HCT116 (cell line): ENCODE measurements around the gene PPP4R3A. TPM values are rescaled to one million over a fixed set of nuclear protein-coding genes. Genes with fewer than 3 reads are reported as not detected.

Experiments
- ATAC-seq: fragments of 200-7000 bp; cut with Tn5 transposase; 2 replicates; pipeline ENCODE4 v1.9.1; 2020; ENCODE audit warnings: mild to moderate bottlenecking, moderate library complexity
- BruUV-seq: library from RNA; stranded (reverse); fragments of 400-500 nt; replicated peaks from 2 replicates; lab custom pipeline; 2021; lab: Mats Ljungman, UMichigan
- CTCF ChIA-PET: fragments of 300-600 bp; sonication (Branson Sonifier 250); formaldehyde crosslinking; loops from one replicate; lab custom pipeline; 2021; ENCODE audit warnings: antibody characterized with exemption; lab: Charles Lee
- POLR2A ChIA-PET: fragments of 300-600, 350-600 bp; sonication (Branson Sonifier 250); formaldehyde crosslinking; loops from one replicate; lab custom pipeline; 2021; ENCODE audit warnings: antibody characterized with exemption; lab: Charles Lee
- RAD21 ChIA-PET, 2 experiments: fragments of 300-600 bp; sonication (Branson Sonifier 250); formaldehyde crosslinking; loops; one replicate each; lab custom pipeline; 2023; ENCODE audit warnings: low total read pairs in 2 of 2; ENCODE audit not compliant: uncharacterized antibody in 2 of 2, unreplicated experiment in 2 of 2, low non-redundant PET in 1 of 2; lab: Charles Lee
- DNase-seq: peaks from one replicate; pipeline ENCODE4 v3.0.0-alpha.2; 2010; ENCODE audit warnings: low read depth, low spot score
- H2AFZ ChIP-seq: fragments of 200-600 bp; shearing (Covaris generic), sonication (generic); 2 replicates; pipeline ENCODE4 v1.6.1; 2017; ENCODE audit warnings: low read depth, mixed run types, mixed read lengths, antibody characterized with exemption, low read length; ENCODE audit not compliant: poor library complexity, severe bottlenecking
- H3K27ac ChIP-seq: 2 replicates; pipeline ENCODE4 v1.5.1; 2012; ENCODE audit warnings: low read depth, low read length
- H3K27me3 ChIP-seq: fragments of 200-600 bp; sonication (generic); 2 replicates; pipeline ENCODE4 v1.6.1; 2016; ENCODE audit warnings: mixed run types, low read length, mixed read lengths; ENCODE audit not compliant: insufficient read depth
- H3K36me3 ChIP-seq, 2 experiments: fragments of 200-500 bp in 1 of 2; fragments of 200-600 bp in 1 of 2; sonication (Bioruptor generic) in 1 of 2; sonication (generic) in 1 of 2; 2 replicates each; pipeline versions ENCODE4 v1.5.1 to v1.6.1; 2014 to 2016; ENCODE audit warnings: low read length in 2 of 2, inconsistent platforms in 1 of 2, mixed read lengths in 1 of 2, mixed run types in 1 of 2; ENCODE audit not compliant: insufficient read depth in 2 of 2, control insufficient read depth in 1 of 2
- H3K4me1 ChIP-seq, 2 experiments: fragments of 200-600 bp in 1 of 2; sonication (generic) in 1 of 2; 2 replicates each; pipeline versions ENCODE4 v1.5.1 to v1.6.1; 2012 to 2017; ENCODE audit warnings: low read length in 2 of 2, inconsistent platforms in 1 of 2, mild to moderate bottlenecking in 1 of 2, mixed read lengths in 1 of 2, mixed run types in 1 of 2, moderate library complexity in 1 of 2; ENCODE audit not compliant: insufficient read depth in 2 of 2, control insufficient read depth in 1 of 2
- H3K4me2 ChIP-seq: fragments of 200-600 bp; sonication (generic); 2 replicates; pipeline ENCODE4 v1.6.1; 2017; ENCODE audit warnings: mixed run types, low read length, mixed read lengths
- H3K4me3 ChIP-seq, 2 experiments: fragments of 200-600 bp in 1 of 2; sonication (generic) in 1 of 2; replicated peaks in 1 of 2; 2 replicates each; pipeline ENCODE4 v1.5.1; 2011 to 2016; ENCODE audit warnings: low read length in 2 of 2, control low read depth in 1 of 2, low read depth in 1 of 2, mild to moderate bottlenecking in 1 of 2, mixed read lengths in 1 of 2, mixed run types in 1 of 2
- H3K79me2 ChIP-seq: fragments of 200-600 bp; sonication (generic); 2 replicates; pipeline ENCODE4 v1.6.1; 2017; ENCODE audit warnings: mild to moderate bottlenecking, mixed run types, low read length, moderate library complexity, mixed read lengths; ENCODE audit not compliant: insufficient read depth
- H3K9ac ChIP-seq: fragments of 200-600 bp; sonication (generic); 2 replicates; pipeline ENCODE4 v1.6.1; 2016; ENCODE audit warnings: low read length, mixed read lengths
- H3K9me2 ChIP-seq: fragments of 200-600 bp; sonication (generic), shearing (Covaris generic); 2 replicates; pipeline ENCODE4 v1.6.1; 2017; ENCODE audit warnings: mixed run types, mild to moderate bottlenecking, moderate library complexity; ENCODE audit not compliant: insufficient read depth
- H3K9me3 ChIP-seq, 2 experiments: fragments of 200-500 bp in 1 of 2; fragments of 200-600 bp in 1 of 2; sonication (Bioruptor generic) in 1 of 2; sonication (generic) in 1 of 2; 2 replicates each; pipeline ENCODE4 v1.6.1; 2014 to 2017; ENCODE audit warnings: low read length in 2 of 2, mixed read lengths in 2 of 2, inconsistent platforms in 1 of 2, low read depth in 1 of 2, mild to moderate bottlenecking in 1 of 2, mixed run types in 1 of 2, moderate library complexity in 1 of 2; ENCODE audit not compliant: control insufficient read depth in 1 of 2, insufficient read depth in 1 of 2
- H4K20me1 ChIP-seq: fragments of 200-600 bp; sonication (generic), shearing (Covaris generic); 2 replicates; pipeline ENCODE4 v1.6.1; 2017; ENCODE audit warnings: mixed run types, mild to moderate bottlenecking, moderate library complexity; ENCODE audit not compliant: insufficient read depth
- POLR2AphosphoS5 ChIP-seq: IDR thresholded peaks from 2 replicates; pipeline ENCODE4 v1.6.1; 2011; ENCODE audit warnings: mild to moderate bottlenecking, low read depth, low read length, moderate library complexity
- ZNF274 ChIP-seq: fragments of 200-500 bp; sonication (Bioruptor generic); IDR thresholded peaks from 2 replicates; pipeline ENCODE4 v1.6.1; 2014; ENCODE audit warnings: mild to moderate bottlenecking, low read depth, low read length, inconsistent platforms
- intact Hi-C: fragments of 100-400 bp; cut with micrococcal nuclease; formaldehyde crosslinking; loops from 2 replicates; pipeline ENCODE4 v1.10.0; 2022
- total RNA-seq: library from RNA; stranded (reverse); gene quantifications from one replicate; pipeline ENCODE4 v1.2.1, GENCODE V29; 2021; ENCODE audit not compliant: unreplicated experiment
- TF ChIP-seq, protein P1 (sequence below), 3 experiments: fragments of 200-600 bp in 1 of 3; sonication (generic) in 1 of 3; IDR thresholded peaks in 2 of 3; conservative IDR thresholded peaks in 1 of 3; 2 replicates each; pipeline ENCODE4 v1.5.1; 2012 to 2017; ENCODE audit warnings: low read depth in 2 of 3, low read length in 2 of 3, antibody characterized with exemption in 1 of 3, borderline replicate concordance in 1 of 3, control low read depth in 1 of 3, mild to moderate bottlenecking in 1 of 3, mixed read lengths in 1 of 3, mixed run types in 1 of 3, moderate library complexity in 1 of 3; ENCODE audit not compliant: insufficient read depth in 1 of 3
- TF ChIP-seq, protein P2 (sequence below): IDR thresholded peaks from 2 replicates; pipeline ENCODE4 v1.6.1; 2012; ENCODE audit warnings: low read depth

PPP4R3A gene
- total RNA-seq, 1 experiment from 2014 or later: 67.7 TPM

DNA sequence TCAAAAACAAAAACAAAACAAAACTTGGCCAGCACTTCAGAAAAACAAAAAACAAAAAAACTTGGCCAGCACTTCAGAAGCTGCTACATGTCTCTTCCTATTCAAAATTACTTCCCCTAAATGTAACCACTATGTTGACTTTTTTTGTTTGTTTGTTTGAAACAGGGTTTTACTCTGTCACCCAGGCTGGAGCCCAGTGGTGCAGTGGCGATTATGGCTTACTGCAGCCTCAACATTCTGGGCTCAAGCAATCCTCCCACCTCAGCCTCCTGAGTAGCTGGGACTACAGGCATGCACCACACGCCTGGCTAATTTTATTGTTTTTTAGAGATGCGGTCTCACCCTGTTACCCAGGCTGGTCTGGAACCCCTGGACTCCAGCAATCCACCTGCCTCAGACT lies 38.0 kb upstream of the PPP4R3A start:
- H2AFZ ChIP-seq: no peak overlapping the region
- no peak for TF ChIP-seq ZNF274
- TF ChIP-seq, protein P1, sequence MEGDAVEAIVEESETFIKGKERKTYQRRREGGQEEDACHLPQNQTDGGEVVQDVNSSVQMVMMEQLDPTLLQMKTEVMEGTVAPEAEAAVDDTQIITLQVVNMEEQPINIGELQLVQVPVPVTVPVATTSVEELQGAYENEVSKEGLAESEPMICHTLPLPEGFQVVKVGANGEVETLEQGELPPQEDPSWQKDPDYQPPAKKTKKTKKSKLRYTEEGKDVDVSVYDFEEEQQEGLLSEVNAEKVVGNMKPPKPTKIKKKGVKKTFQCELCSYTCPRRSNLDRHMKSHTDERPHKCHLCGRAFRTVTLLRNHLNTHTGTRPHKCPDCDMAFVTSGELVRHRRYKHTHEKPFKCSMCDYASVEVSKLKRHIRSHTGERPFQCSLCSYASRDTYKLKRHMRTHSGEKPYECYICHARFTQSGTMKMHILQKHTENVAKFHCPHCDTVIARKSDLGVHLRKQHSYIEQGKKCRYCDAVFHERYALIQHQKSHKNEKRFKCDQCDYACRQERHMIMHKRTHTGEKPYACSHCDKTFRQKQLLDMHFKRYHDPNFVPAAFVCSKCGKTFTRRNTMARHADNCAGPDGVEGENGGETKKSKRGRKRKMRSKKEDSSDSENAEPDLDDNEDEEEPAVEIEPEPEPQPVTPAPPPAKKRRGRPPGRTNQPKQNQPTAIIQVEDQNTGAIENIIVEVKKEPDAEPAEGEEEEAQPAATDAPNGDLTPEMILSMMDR (IDR thresholded peaks at IDR 0.05 in 2 of 3, conservative IDR thresholded peaks at IDR 0.05 in 1 of 3; ENCODE audit: borderline replicate concordance in 1 of 3, insufficient read depth in 1 of 3, low read depth in 2 of 3, low read length in 2 of 3): 0 out of 6 replicates have a peak, but pooled peaks of 1 of the 3 experiments have one; percentile 10
- TF ChIP-seq, protein P2, sequence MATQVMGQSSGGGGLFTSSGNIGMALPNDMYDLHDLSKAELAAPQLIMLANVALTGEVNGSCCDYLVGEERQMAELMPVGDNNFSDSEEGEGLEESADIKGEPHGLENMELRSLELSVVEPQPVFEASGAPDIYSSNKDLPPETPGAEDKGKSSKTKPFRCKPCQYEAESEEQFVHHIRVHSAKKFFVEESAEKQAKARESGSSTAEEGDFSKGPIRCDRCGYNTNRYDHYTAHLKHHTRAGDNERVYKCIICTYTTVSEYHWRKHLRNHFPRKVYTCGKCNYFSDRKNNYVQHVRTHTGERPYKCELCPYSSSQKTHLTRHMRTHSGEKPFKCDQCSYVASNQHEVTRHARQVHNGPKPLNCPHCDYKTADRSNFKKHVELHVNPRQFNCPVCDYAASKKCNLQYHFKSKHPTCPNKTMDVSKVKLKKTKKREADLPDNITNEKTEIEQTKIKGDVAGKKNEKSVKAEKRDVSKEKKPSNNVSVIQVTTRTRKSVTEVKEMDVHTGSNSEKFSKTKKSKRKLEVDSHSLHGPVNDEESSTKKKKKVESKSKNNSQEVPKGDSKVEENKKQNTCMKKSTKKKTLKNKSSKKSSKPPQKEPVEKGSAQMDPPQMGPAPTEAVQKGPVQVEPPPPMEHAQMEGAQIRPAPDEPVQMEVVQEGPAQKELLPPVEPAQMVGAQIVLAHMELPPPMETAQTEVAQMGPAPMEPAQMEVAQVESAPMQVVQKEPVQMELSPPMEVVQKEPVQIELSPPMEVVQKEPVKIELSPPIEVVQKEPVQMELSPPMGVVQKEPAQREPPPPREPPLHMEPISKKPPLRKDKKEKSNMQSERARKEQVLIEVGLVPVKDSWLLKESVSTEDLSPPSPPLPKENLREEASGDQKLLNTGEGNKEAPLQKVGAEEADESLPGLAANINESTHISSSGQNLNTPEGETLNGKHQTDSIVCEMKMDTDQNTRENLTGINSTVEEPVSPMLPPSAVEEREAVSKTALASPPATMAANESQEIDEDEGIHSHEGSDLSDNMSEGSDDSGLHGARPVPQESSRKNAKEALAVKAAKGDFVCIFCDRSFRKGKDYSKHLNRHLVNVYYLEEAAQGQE: no peak
- no peak for TF ChIP-seq POLR2AphosphoS5
- DNase-seq (no peak), ATAC-seq (peak; percentile 74)
- H3K27ac ChIP-seq: no peak overlapping the region
- intact Hi-C loops: no loop called here
- POLR2A ChIA-PET: interaction anchor here (0.7 kb wide), 1 partner anchor 218 kb away, joined by 3 read pairs; no protein-coding TSS in a partner anchor
- CTCF ChIA-PET: no interaction called here
- H3K4me1 ChIP-seq: no peaks in the 10 kb centered on the region
- no peaks in the 10 kb centered on the region for H3K27me3 ChIP-seq
- H3K9me2 ChIP-seq: no peaks in the 10 kb centered on the region
- H3K9me3 ChIP-seq: no peaks in the 10 kb centered on the region
- no peaks in the 10 kb centered on the region for H3K79me2 ChIP-seq
- H3K4me2 ChIP-seq: no peak overlapping the region
- H3K9ac ChIP-seq: no peak overlapping the region
- H3K36me3 ChIP-seq: no peaks in the 10 kb centered on the region
- BruUV-seq: no TSS peak
- RAD21 ChIA-PET: no interaction called here
- no peak overlapping the region for H3K4me3 ChIP-seq
- H4K20me1 ChIP-seq: no peaks in the 10 kb centered on the region
